GM21390 (cell line): Measurements from ENCODE around the gene PIEZO2.

Experiments used
- ATAC-seq: cut with Tn5 transposase; IDR thresholded peaks from one replicate; pipeline ENCODE4 v1.9.1; 2021; ENCODE audit not compliant: unreplicated experiment

The PIEZO2 gene

GRCh38 chr18:10755855-10756254 is 393.5 kb downstream of the PIEZO2 start:
- ATAC-seq: no peak

- no peak for ATAC-seq
Observed at GRCh38 chr18:10754128-10754527, 395.2 kb downstream of the PIEZO2 start.

- no peak for ATAC-seq
Observed at GRCh38 chr18:10752382-10752781, 397.0 kb downstream of the PIEZO2 start.

- ATAC-seq: no peak
Observed at GRCh38 chr18:10751653-10752052, 397.7 kb downstream of the PIEZO2 start.

GRCh38 chr18:10750191-10751035 is 399.0 kb downstream of the PIEZO2 start:
- ATAC-seq: no peak

GRCh38 chr18:10748641-10749040 is 400.7 kb downstream of the PIEZO2 start:
- no peak for ATAC-seq

- no peak for ATAC-seq
Observed at GRCh38 chr18:10745971-10746370, 403.4 kb downstream of the PIEZO2 start.

GRCh38 chr18:10745219-10745618 is 404.1 kb downstream of the PIEZO2 start:
- no peak for ATAC-seq

- no peak for ATAC-seq
Observed at GRCh38 chr18:10743766-10744165, 405.6 kb downstream of the PIEZO2 start.

GRCh38 chr18:10739152-10739551 is 410.2 kb downstream of the PIEZO2 start:
- ATAC-seq: no peak

- no peak for ATAC-seq
Observed at GRCh38 chr18:10736984-10737383, 412.4 kb downstream of the PIEZO2 start.

- ATAC-seq: no peak
Observed at GRCh38 chr18:10732990-10733389, 416.4 kb downstream of the PIEZO2 start.

- no peak for ATAC-seq
Observed at GRCh38 chr18:10727477-10727876, 421.9 kb downstream of the PIEZO2 start.

GRCh38 chr18:10726198-10727068 is 422.9 kb downstream of the PIEZO2 start:
- no peak for ATAC-seq

- ATAC-seq: no peak
Observed at GRCh38 chr18:10724666-10725065, 424.7 kb downstream of the PIEZO2 start.

- no peak for ATAC-seq
Observed at GRCh38 chr18:10723496-10723895, 425.9 kb downstream of the PIEZO2 start.

GRCh38 chr18:10718809-10719208 is 430.6 kb downstream of the PIEZO2 start:
- no peak for ATAC-seq

GRCh38 chr18:10715791-10716190 is 433.6 kb downstream of the PIEZO2 start:
- ATAC-seq: no peak

- no peak for ATAC-seq
Observed at GRCh38 chr18:10713409-10713808, 436.0 kb downstream of the PIEZO2 start.

GRCh38 chr18:10707294-10707693 is 442.1 kb downstream of the PIEZO2 start:
- no peak for ATAC-seq

GRCh38 chr18:10705786-10706185 is 443.6 kb downstream of the PIEZO2 start:
- no peak for ATAC-seq

- ATAC-seq: no peak
Observed at GRCh38 chr18:10705291-10705690, 444.1 kb downstream of the PIEZO2 start.
